GM18909 (cell line): ENCODE results near the gene CTDSPL.
"Not testable (repeated sequence)": the region's sequence is repeated elsewhere in the genome, so short reads cannot be mapped to it uniquely, and the experiment has no call there.

ENCODE experiments used
- ATAC-seq: cut with Tn5 transposase; IDR thresholded peaks from one replicate; pipeline ENCODE4 v1.9.1; 2021; ENCODE audit warnings: mild to moderate bottlenecking; ENCODE audit not compliant: unreplicated experiment, poor library complexity

Gene CTDSPL, protein sequence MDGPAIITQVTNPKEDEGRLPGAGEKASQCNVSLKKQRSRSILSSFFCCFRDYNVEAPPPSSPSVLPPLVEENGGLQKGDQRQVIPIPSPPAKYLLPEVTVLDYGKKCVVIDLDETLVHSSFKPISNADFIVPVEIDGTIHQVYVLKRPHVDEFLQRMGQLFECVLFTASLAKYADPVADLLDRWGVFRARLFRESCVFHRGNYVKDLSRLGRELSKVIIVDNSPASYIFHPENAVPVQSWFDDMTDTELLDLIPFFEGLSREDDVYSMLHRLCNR

DNA sequence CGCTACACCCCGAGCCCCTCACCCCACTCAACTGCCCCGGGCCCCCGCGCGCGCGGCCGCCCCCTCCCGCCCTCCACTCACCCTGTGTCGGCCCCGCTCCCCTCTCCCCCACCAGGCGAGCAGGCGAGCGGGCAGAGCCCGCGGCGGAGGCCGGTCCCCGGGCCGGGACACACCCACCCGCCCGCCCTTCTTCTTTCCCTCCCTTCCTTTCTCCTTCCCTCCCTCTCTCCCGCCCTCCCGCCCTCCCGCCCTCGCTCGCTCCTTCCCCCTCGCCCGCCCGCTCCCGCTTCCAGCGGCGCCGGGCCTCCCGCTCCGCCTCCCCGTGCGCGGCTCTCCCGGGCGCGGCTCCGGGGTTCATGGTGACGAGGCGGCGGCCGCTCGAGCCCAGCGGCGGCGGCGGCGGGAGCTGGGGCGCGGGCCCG is at the start of gene CTDSPL:
Gene CTDSPL, plus strand, starts transcription at position 261 of the 422 bp plus-strand sequence. CDS start 320 bp downstream, outside the sequence.
- no peak for ATAC-seq

DNA sequence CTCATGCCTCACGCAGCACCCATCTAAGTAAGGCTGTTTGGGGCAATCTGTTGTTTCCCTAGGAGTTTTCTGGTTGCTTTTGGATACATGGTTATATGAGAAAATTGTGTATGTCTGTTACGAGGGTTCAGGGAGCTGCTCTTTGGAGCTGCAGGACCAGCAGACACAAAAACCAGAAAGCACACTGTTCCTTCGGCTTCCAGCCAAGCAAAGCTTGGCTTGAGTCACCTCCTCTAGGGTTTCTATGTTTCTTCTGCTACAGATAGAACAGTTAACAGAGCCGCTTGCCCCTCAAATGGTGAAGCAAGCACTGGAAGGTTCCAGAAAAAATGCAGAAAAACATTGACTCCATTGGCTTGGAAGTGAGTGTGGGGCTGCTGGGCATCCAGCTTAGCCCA is 49.2 kb upstream of the CTDSPL start:
- ATAC-seq: no peak

DNA sequence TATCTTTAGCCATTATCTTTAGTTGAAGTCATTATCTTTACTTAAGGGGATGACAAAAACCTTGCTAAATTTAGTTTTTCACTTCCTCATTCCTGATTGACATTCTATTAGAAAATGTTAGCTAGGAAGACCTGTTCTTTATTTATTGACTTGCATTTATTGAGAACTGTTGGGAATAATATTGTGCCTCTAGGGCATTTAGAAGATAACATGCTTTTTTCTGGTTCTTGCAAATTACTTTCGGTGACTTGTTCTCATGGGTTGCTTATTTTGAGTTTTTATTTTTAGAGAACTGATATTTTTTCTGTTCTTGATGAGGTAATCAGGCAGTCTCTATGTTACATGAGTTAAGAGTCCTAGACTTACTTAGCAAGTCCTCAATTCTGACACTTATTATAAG is 48.3 kb upstream of the CTDSPL start:
- ATAC-seq: no peak

DNA sequence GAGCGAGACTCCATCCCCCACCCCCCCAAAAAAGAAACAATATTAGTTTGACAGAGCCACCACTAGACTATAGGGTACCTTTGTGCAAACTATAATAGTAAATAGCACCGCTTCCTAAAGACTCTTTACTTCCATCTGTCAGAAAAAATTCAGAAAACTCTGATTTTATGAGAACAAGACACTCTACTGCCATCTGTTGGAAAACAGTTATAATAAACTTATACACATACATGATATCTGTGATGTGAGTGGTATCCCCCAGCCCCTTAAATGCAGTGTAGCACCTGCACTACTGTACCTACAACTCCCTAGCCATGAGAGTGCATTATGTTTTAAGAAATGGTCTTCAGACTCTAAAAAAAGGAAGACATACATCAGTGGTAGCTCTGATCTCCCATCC is 47.1 kb upstream of the CTDSPL start:
- no peak for ATAC-seq

- ATAC-seq: not testable (repeated sequence)
These were observed 46.5 kb upstream of the CTDSPL start for GRCh38 chr3:37815156-37815555.

GRCh38 chr3:37816271-37816670 is 45.4 kb upstream of the CTDSPL start:
- no peak for ATAC-seq

- no peak for ATAC-seq
These were observed 42.1 kb upstream of the CTDSPL start for GRCh38 chr3:37819591-37819990.

GRCh38 chr3:37820286-37820685 is 41.4 kb upstream of the CTDSPL start:
- ATAC-seq: no peak

DNA sequence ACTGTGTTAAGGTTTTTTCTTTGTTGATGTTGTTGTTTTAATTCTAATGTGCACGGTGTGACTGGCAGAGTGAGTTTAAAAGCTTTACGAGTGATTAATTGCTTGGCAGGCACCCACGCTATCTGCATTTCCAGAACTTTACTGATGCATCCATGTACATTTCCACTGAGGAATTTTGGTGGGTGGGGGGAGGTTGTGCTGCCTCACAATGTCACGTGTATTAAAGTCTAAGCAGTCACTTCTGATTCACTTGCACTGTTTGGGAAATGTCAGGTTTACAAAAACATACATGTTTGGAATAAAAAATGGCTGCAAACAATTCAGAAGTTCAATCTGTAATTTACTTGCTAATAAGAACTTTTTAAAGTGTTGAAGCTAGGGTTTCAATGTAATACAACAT is 38.5 kb upstream of the CTDSPL start:
- ATAC-seq: no peak

- no peak for ATAC-seq
These were observed 37.4 kb upstream of the CTDSPL start for GRCh38 chr3:37824090-37824953.

DNA sequence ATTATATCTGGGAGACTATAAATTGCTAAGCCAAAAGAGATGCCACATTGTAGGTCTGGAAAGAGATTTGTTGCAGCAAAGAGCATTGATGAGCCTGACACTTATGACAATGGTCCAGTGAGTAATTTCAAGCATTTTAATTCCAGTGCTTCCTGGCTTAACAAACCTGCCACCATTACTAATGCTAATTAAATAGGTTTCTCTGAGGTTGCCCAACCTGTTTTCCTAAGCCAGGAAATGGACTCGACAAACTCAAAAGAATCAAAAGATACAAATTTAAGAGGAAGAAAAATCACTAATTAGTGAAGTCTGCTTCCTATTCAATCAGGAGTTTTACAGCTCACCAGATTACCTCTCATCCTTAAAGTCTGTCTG is 36.7 kb upstream of the CTDSPL start:
- no peak for ATAC-seq

DNA sequence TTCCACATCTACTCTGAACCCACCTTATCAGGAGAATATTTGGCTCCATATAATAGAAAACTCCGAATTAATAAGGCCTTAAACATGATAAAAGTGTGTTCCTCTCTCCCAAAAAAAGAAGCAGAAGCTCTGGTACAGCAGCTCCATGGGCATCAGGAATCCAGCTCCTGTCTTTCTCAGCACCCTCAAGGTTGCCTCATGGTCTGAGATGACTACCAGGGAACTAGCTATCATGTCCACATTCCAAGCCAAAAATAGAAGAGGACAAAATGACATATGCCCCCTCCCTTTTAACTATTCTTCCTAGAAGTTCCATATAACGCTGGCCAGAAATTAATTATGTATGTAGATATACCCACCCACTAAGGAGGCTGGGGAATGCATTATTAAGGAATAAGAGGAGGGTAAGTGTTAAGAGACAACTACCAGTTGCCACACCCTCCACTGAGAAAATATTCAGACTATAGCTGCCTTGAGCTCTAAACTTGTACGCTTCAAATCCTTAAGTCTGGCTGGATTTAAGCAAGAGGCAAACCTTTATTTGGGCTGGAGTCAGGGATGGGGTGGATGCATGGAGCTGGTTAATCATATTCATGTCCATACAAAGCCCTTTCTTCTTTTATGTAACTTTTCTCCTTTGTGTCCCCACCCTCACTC is 35.8 kb upstream of the CTDSPL start:
- ATAC-seq: no peak

DNA sequence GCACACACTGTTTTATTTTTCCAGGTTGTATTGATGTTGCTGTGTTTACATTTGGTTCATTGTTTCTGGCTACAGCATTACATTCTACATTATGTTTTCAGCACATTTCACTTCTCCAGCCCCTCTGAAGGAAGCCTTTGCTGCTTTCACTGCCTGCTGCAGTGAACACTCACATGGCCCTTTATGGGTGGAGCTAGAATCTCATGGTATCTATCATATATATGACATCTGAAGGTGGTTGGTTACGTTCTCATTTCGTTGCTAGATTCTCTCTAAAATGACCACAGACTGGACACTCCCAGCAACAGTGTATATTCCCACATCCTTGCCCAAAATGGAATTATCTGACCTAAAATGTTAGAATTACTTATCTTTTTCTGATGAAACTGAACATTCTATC is 35.2 kb upstream of the CTDSPL start:
- ATAC-seq: no peak

DNA sequence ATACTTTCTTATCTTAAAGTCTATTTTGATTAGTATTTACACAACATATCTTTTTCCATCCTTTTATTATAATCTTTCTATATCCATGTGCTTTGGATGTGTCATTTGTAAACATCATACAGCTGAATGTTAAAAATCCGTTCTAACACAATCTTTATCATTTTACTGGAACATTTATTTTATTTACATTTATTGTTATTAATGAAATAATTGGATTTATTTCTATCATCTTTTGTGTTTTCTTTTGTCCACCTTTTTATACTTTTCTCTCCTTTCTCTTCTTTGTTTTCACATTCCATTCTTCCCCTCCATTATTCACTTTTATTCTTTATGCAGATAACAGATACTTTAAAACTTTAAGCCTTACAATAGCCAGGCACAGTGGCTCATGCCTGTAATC is 34.7 kb upstream of the CTDSPL start:
- no peak for ATAC-seq

- ATAC-seq: no peak
These were observed 29.2 kb upstream of the CTDSPL start for GRCh38 chr3:37832480-37832879.

DNA sequence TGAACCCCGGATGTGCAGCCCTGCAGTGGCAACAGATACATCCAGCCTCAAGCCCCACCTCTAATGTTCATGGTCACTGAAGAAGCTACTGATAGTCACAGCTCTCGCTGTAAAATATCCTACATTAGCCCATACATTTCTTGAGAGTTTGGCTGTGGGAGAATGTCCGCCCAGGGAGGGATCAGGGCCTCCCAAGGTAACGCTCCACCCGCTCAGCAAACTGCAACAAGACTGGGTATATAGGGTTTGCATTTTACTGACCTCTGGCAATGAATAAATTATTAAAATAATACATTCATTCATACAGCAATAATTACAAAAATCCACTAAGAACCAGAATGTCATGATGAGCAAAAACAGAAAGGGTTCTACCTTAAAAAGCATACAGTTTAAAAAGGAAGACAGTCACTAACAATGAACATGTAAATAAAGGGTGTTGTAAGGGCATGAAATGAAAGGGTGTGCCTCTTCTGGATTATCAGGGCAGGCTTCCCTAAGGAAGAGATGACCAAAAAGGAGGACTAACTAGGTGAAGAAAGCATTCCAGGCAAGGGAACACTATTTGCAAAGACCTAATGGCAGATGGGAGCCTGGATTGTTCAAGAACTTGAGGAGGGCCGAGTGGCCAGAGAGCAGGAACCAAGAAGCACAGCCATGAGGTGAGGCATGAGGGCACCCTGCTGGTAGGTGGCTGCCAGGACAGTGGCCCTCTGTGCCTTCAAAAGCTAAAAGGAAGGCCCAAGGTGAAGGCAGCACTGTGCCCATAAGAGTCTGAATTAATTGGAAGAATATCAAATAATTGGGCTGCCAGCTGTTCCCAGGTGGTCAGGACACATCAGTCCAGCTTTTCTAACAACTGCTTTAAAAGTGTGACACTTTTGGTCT is 28.1 kb upstream of the CTDSPL start:
- no peak for ATAC-seq

GRCh38 chr3:37836589-37836988 is 25.1 kb upstream of the CTDSPL start:
- ATAC-seq: no peak

- no peak for ATAC-seq
These were observed 14.0 kb upstream of the CTDSPL start for GRCh38 chr3:37847689-37848088.

GRCh38 chr3:37849146-37849923 is 12.3 kb upstream of the CTDSPL start:
- no peak for ATAC-seq

DNA sequence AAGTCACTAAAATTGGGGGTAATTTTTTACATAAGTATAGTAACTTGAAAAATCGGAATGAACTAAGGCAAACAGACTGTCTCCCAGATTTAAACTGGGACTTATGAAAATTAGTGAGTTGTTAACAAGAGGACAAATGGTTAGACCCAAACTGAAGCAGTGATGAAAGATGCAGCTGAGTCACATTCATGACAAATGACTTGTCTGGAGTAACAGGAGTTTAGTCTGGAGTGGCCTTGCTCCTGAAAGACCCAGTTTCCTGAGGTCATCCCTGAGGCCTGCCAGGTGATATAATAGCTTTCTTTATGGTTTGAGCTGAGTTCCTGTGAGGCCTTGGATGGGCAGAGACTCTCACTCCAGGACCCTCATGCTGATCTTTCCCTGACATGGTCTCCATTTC is 9.6 kb upstream of the CTDSPL start:
- no peak for ATAC-seq
